Rectal smooth muscle tissue (tissue), 1 donor: ENCODE data around the gene GNE.
A peak's percentile ranks its signal among the peaks of the same experiment; 100 is the strongest.
"Not testable (repeated sequence)": the region's sequence is repeated elsewhere in the genome, so short reads cannot be mapped to it uniquely, and the experiment has no call there.

Experiments
- H3K27ac ChIP-seq: one replicate; pipeline ENCODE4 v1.7.0; 2013; ENCODE audit warnings: low read depth, low read length, inconsistent platforms
- H3K27me3 ChIP-seq: one replicate; pipeline ENCODE4 v1.7.0; 2013; ENCODE audit warnings: low read length; ENCODE audit not compliant: control insufficient read depth, insufficient read depth
- H3K36me3 ChIP-seq: one replicate; pipeline ENCODE4 v1.7.0; 2013; ENCODE audit warnings: low read length; ENCODE audit not compliant: control insufficient read depth, insufficient read depth
- H3K4me1 ChIP-seq: one replicate; pipeline ENCODE4 v1.7.0; 2013; ENCODE audit warnings: low read length; ENCODE audit not compliant: control insufficient read depth, insufficient read depth
- H3K4me3 ChIP-seq: one replicate; pipeline ENCODE4 v1.7.0; 2013; ENCODE audit warnings: low read length
- H3K9ac ChIP-seq: one replicate; pipeline ENCODE4 v1.7.0; 2013; ENCODE audit warnings: low read length

GNE gene

GRCh38 chr9:36194326-36195000, 63.8 kb downstream of the GNE start:
- Histone ChIP-seq H3K27ac (no peak overlapping the region), H3K4me3 (no peak overlapping the region), H3K27me3 (no peaks in the 10 kb centered on the region), H3K36me3 (peaks cover 5% of the 10 kb centered on the region), H3K4me1 (peaks cover 26% of the 10 kb centered on the region), H3K9ac (no peak overlapping the region)

- Histone ChIP-seq H3K27me3 (no peaks in the 10 kb centered on the region), H3K9ac (no peak overlapping the region), H3K36me3 (no peaks in the 10 kb centered on the region), H3K4me1 (peaks cover 26% of the 10 kb centered on the region), H3K4me3 (peak overlapping the region; percentile 23), H3K27ac (no peak overlapping the region)
Observed at GRCh38 chr9:36193023-36193422, 65.2 kb downstream of the GNE start.

- Histone ChIP-seq H3K36me3 (no peaks in the 10 kb centered on the region), H3K27ac (no peak overlapping the region), H3K4me3 (peak overlapping the region; percentile 91), H3K4me1 (peaks cover 26% of the 10 kb centered on the region), H3K9ac (no peak overlapping the region), H3K27me3 (no peaks in the 10 kb centered on the region)
Observed at GRCh38 chr9:36192196-36192595, 66.1 kb downstream of the GNE start.

- Histone ChIP-seq H3K36me3 (no peaks in the 10 kb centered on the region), H3K4me1 (peaks cover 26% of the 10 kb centered on the region), H3K27ac (no peak overlapping the region), H3K4me3 (peak overlapping the region; percentile 91), H3K27me3 (no peaks in the 10 kb centered on the region), H3K9ac (peak overlapping the region; percentile 76)
Observed at GRCh38 chr9:36191686-36192085, 66.6 kb downstream of the GNE start.

- Histone ChIP-seq H3K27ac (peak overlapping the region; percentile 89), H3K9ac (peak overlapping the region; percentile 76), H3K4me3 (peak overlapping the region; percentile 91), H3K4me1 (peaks cover 26% of the 10 kb centered on the region), H3K36me3 (no peaks in the 10 kb centered on the region), H3K27me3 (no peaks in the 10 kb centered on the region)
Observed at GRCh38 chr9:36191290-36191645, 67.0 kb downstream of the GNE start.

GRCh38 chr9:36190388-36191289, 67.6 kb downstream of the GNE start, which contains the start of gene CLTA:
CLTA (plus strand) TSS chr9:36190921; CDS start chr9:36191057, 136 bp downstream.
- Histone ChIP-seq H3K9ac (peak within 1 kb of the TSS; percentile 92), H3K4me1 (peaks cover 26% of the 10 kb centered on the region), H3K36me3 (no peaks in the 10 kb centered on the region), H3K27ac (peak within 1 kb of the TSS; percentile 92), H3K27me3 (no peaks in the 10 kb centered on the region), H3K4me3 (peak within 1 kb of the TSS; percentile 93)

GRCh38 chr9:36189976-36190375, 68.3 kb downstream of the GNE start:
- Histone ChIP-seq H3K9ac (no peak overlapping the region), H3K4me3 (peak overlapping the region; percentile 93), H3K36me3 (no peaks in the 10 kb centered on the region), H3K27me3 (no peaks in the 10 kb centered on the region), H3K4me1 (peaks cover 26% of the 10 kb centered on the region), H3K27ac (peak overlapping the region; percentile 92)

- no peaks in the 10 kb centered on the region for H3K36me3 ChIP-seq
- H3K27me3 ChIP-seq, result no peaks in the 10 kb centered on the region
- H3K27ac ChIP-seq, result no peak overlapping the region
- H3K4me1 ChIP-seq, result peaks cover 19% of the 10 kb centered on the region
- H3K9ac ChIP-seq, result no peak overlapping the region
- no peak overlapping the region for H3K4me3 ChIP-seq
Observed at GRCh38 chr9:36188212-36188611, 70.0 kb downstream of the GNE start.

- Histone ChIP-seq H3K9ac (no peak overlapping the region), H3K27ac (no peak overlapping the region), H3K27me3 (no peaks in the 10 kb centered on the region)
Observed at GRCh38 chr9:36187414-36187813, 70.8 kb downstream of the GNE start.

GRCh38 chr9:36180243-36180642, 78.0 kb downstream of the GNE start:
- not testable (repeated sequence) for H3K36me3 ChIP-seq, H3K9ac ChIP-seq

More at GRCh38 chr9:36187414-36187813, 70.8 kb downstream of the GNE start:
- Histone ChIP-seq H3K36me3 (no peaks in the 10 kb centered on the region), H3K4me3 (no peak overlapping the region), H3K4me1 (peaks cover 12% of the 10 kb centered on the region)

GRCh38 chr9:36177571-36177970, 80.7 kb downstream of the GNE start:
- no peak overlapping the region for H3K4me3 ChIP-seq
- H3K9ac ChIP-seq, result no peak overlapping the region
- H3K27ac ChIP-seq, result no peak overlapping the region
- H3K4me1 ChIP-seq, result no peaks in the 10 kb centered on the region
- H3K27me3 ChIP-seq, result no peaks in the 10 kb centered on the region
- H3K36me3 ChIP-seq, result no peaks in the 10 kb centered on the region

More at GRCh38 chr9:36180243-36180642, 78.0 kb downstream of the GNE start:
- H3K4me3 ChIP-seq, H3K27ac ChIP-seq, H3K27me3 ChIP-seq, H3K4me1 ChIP-seq: not testable (repeated sequence)

- H3K27ac ChIP-seq, H3K36me3 ChIP-seq, H3K27me3 ChIP-seq, H3K4me1 ChIP-seq, H3K9ac ChIP-seq, H3K4me3 ChIP-seq: not testable (repeated sequence)
Observed at GRCh38 chr9:36176496-36176895, 81.8 kb downstream of the GNE start.
